Fibroblast of lung (primary cell): ENCODE measurements around the gene RNF212. TPM values are rescaled to one million over a fixed set of nuclear protein-coding genes. Genes with fewer than 3 reads are reported as not detected.
A peak's percentile ranks its signal among the peaks of the same experiment; 100 is the strongest.

Experiments
- DNase-seq, 2 donors: peaks; one replicate each; pipeline versions ENCODE4 v3.0.0 to v3.0.0-alpha.2; 2010; ENCODE audit warnings: low read depth in 2 of 2
- H2AFZ ChIP-seq: 2 replicates; pipeline ENCODE4 v1.5.1; 2012; ENCODE audit warnings: low read length, control low read depth, inconsistent platforms
- H3K27ac ChIP-seq: 2 replicates; pipeline ENCODE4 v1.5.1; 2011; ENCODE audit warnings: low read length, control low read depth; ENCODE audit not compliant: insufficient read depth
- H3K27me3 ChIP-seq: 2 replicates; pipeline ENCODE4 v1.5.1; 2011; ENCODE audit warnings: mild to moderate bottlenecking, low read length; ENCODE audit not compliant: control insufficient read depth, insufficient read depth
- H3K36me3 ChIP-seq: 2 replicates; pipeline ENCODE4 v1.5.1; 2011; ENCODE audit warnings: low read length; ENCODE audit not compliant: control insufficient read depth, insufficient read depth
- H3K4me1 ChIP-seq: 2 replicates; pipeline ENCODE4 v1.5.1; 2011; ENCODE audit warnings: low read length; ENCODE audit not compliant: control insufficient read depth, insufficient read depth; ENCODE audit errors: extremely low read depth
- H3K4me2 ChIP-seq: 2 replicates; pipeline ENCODE4 v1.5.1; 2011; ENCODE audit warnings: low read length, control low read depth; ENCODE audit not compliant: insufficient read depth; ENCODE audit errors: extremely low read depth
- H3K4me3 ChIP-seq, 4 experiments: fragments of 200-600 bp in 1 of 4; sonication (generic) in 1 of 4; replicated peaks in 1 of 4; 2 replicates each; pipeline ENCODE4 v1.5.1; 2011 to 2016; ENCODE audit warnings: low read length in 4 of 4, low read depth in 3 of 4, mild to moderate bottlenecking in 3 of 4, control low read depth in 2 of 4, inconsistent platforms in 1 of 4, mixed read lengths in 1 of 4; ENCODE audit not compliant: insufficient read depth in 1 of 4; ENCODE audit errors: control extremely low read depth in 1 of 4
- H3K79me2 ChIP-seq: 2 replicates; pipeline ENCODE4 v1.5.1; 2012; ENCODE audit warnings: mild to moderate bottlenecking, low read length, inconsistent platforms; ENCODE audit not compliant: control insufficient read depth, insufficient read depth
- H3K9ac ChIP-seq: 2 replicates; pipeline ENCODE4 v1.5.1; 2011; ENCODE audit warnings: mild to moderate bottlenecking, low read length, control low read depth; ENCODE audit not compliant: insufficient read depth
- H3K9me3 ChIP-seq: 2 replicates; pipeline ENCODE4 v1.5.1; 2012; ENCODE audit warnings: low read depth, low read length; ENCODE audit not compliant: control insufficient read depth, insufficient read depth
- H4K20me1 ChIP-seq: 2 replicates; pipeline ENCODE4 v1.5.1; 2011; ENCODE audit warnings: low read length; ENCODE audit not compliant: control insufficient read depth, insufficient read depth; ENCODE audit errors: extremely low read depth
- CTCF ChIP-seq, 2 donors: IDR thresholded peaks in 1 of 2; conservative IDR thresholded peaks in 1 of 2; 1 replicate in 1 of 2; 2 replicates in 1 of 2; pipeline ENCODE4 v1.5.1; 2011 to 2012; ENCODE audit warnings: low read length in 2 of 2, control low read depth in 1 of 2, inconsistent platforms in 1 of 2, low read depth in 1 of 2, mild to moderate bottlenecking in 1 of 2
- EZH2 ChIP-seq: IDR thresholded peaks from 2 replicates; pipeline ENCODE4 v1.5.1; 2012; ENCODE audit warnings: low read length, control low read depth, mild to moderate bottlenecking; ENCODE audit errors: missing control alignments
- polyA minus RNA-seq: library from RNA; depleted of rRNA, polyadenylated mRNA; stranded (reverse); fragments of >200 nt; gene quantifications from 2 replicates; pipeline ENCODE4 v1.2.3, GENCODE V29; 2011; ENCODE audit warnings: low replicate concordance
- polyA plus RNA-seq, 2 donors: library from polyadenylated mRNA; depleted of rRNA in 1 of 2; stranded (reverse) in 1 of 2; unstranded in 1 of 2; fragments of >200 nt; gene quantifications; 2 replicates each; pipeline ENCODE4 v1.2.1, GENCODE V29; 2011 to 2012; ENCODE audit warnings: missing spikeins in 1 of 2
- total RNA-seq: library from RNA; depleted of rRNA; stranded (reverse); fragments of >200 nt; gene quantifications from 2 replicates; pipeline ENCODE4 v1.2.1, GENCODE V29; 2014

Gene RNF212, protein sequence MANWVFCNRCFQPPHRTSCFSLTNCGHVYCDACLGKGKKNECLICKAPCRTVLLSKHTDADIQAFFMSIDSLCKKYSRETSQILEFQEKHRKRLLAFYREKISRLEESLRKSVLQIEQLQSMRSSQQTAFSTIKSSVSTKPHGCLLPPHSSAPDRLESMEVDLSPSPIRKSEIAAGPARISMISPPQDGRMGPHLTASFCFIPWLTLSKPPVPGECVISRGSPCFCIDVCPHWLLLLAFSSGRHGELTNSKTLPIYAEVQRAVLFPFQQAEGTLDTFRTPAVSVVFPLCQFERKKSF
- total RNA-seq, result 0.66 and 2.6 TPM in 2 replicates
- 1.2 and 1.6 TPM in 2 replicates for polyA plus RNA-seq
- polyA plus RNA-seq (2012), result 1.0 and 1.6 TPM in 2 replicates
- 2.2 TPM in 1 of 2 replicates, not detected in the other for polyA minus RNA-seq

DNA sequence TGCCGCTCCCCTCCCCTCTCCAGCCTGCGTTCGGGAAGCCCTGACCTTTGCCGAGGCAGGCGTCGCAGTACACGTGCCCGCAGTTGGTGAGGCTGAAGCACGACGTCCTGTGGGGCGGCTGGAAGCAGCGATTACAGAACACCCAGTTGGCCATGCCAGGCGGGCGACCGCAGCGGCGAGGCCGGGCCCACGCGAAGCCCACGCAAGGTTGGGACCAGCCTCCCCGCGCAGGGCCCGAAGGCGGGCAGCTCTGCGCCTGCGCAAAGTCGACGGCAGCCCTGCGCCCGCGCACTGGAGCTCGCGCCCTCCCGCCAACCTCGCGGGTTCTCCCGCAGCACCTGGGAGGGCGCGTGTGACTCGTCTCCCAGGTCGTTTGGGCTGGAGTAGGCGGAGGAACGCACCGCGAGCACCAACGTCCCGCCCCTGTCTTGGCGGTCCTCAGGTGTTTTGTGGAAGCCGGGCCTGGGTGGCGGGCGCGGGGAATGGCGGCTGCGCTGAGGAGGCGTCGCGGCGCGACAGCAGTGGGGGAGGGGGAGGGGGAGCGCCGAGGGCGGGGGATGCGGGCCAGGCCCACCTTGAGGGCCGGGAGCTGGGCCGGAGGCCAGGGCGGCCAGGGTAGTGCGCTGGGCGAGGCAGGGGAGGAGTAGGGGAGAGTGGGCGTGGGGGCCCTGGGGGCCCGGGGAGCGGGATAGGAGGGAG, at the start of gene RNF212:
Gene RNF212, minus strand, starts transcription at position 254 of the 699 bp plus-strand sequence. Its CDS starts 100 bp downstream, at position 154.
- H3K79me2 ChIP-seq, result no peaks in the 10 kb centered on the region
- DNase-seq, result peak in 1 of 2 donors; percentile 5
- H3K27ac ChIP-seq, result no peak within 1 kb of the TSS
- H2AFZ ChIP-seq, result no peak within 1 kb of the TSS
- H3K4me3 ChIP-seq, result peak within 1 kb of the TSS in 1 of 4 experiments; percentile 35
- no peak within 1 kb of the TSS for H3K9ac ChIP-seq
- no peaks in the 10 kb centered on the region for H4K20me1 ChIP-seq
- H3K4me2 ChIP-seq, result no peak within 1 kb of the TSS
- no peaks in the 10 kb centered on the region for H3K4me1 ChIP-seq
- TF ChIP-seq CTCF (conservative IDR thresholded peaks at IDR 0.05 in 1 of 2, IDR thresholded peaks at IDR 0.05 in 1 of 2; ENCODE audit: low read depth in 1 of 2, low read length in 2 of 2) (no peak), EZH2 (no peak)
- H3K27me3 ChIP-seq, result peaks cover 5% of the 10 kb centered on the region
- no peaks in the 10 kb centered on the region for H3K9me3 ChIP-seq
- no peaks in the 10 kb centered on the region for H3K36me3 ChIP-seq

GRCh38 chr4:1160351-1160750, 47.0 kb upstream of the RNF212 start:
- Histone ChIP-seq H3K27me3 (no peaks in the 10 kb centered on the region), H3K27ac (no peak overlapping the region), H3K36me3 (no peaks in the 10 kb centered on the region), H3K4me3 (no peak overlapping the region), H4K20me1 (no peaks in the 10 kb centered on the region), H3K4me1 (no peaks in the 10 kb centered on the region), H3K9ac (no peak overlapping the region), H3K4me2 (no peak overlapping the region), H3K9me3 (no peaks in the 10 kb centered on the region), H3K79me2 (no peaks in the 10 kb centered on the region), H2AFZ (no peak overlapping the region)
- TF ChIP-seq EZH2, result no peak
- DNase-seq, result no peak

DNA sequence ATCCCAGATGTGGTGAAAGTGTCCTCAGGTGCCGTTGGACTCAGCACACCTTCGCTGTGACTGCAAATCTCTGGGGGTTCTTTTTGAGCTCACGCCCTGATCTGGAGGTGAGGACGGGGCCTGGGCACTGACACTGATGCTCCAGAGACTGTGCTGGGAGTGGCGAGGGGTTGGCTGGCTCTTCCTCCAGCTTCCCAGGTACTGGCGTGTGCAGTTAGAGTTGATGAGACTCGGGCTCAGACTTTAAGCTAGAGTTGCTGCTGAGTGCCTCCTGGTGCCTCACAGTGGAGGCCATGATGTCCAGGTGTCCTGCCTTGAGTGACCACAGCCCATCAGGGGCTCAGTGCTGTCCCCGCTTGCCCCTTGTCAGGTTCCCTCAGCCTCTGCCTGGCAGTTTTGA, 42.7 kb upstream of the RNF212 start:
- no peak overlapping the region for H3K4me2 ChIP-seq
- TF ChIP-seq EZH2 (no peak), CTCF (conservative IDR thresholded peaks at IDR 0.05 in 1 of 2, IDR thresholded peaks at IDR 0.05 in 1 of 2; ENCODE audit: low read depth in 1 of 2, low read length in 2 of 2) (no peak)
- no peak overlapping the region for H2AFZ ChIP-seq
- H4K20me1 ChIP-seq, result no peaks in the 10 kb centered on the region
- H3K9me3 ChIP-seq, result no peaks in the 10 kb centered on the region
- no peaks in the 10 kb centered on the region for H3K36me3 ChIP-seq
- H3K27me3 ChIP-seq, result peaks cover 10% of the 10 kb centered on the region
- H3K4me1 ChIP-seq, result peaks cover 3% of the 10 kb centered on the region
- H3K79me2 ChIP-seq, result no peaks in the 10 kb centered on the region
- no peak overlapping the region for H3K9ac ChIP-seq
- no peak overlapping the region for H3K4me3 ChIP-seq
- no peak overlapping the region for H3K27ac ChIP-seq
- no peak for DNase-seq
